Naive B cell (primary cell): ENCODE results near the gene OR2B2. TPM values are rescaled to one million over a fixed set of nuclear protein-coding genes. Genes with fewer than 3 reads are reported as not detected.

ENCODE experiments used
- ATAC-seq, 2 donors: fragments of 150-1000 bp; cut with Tn5 transposase; 2 replicates each; pipeline ENCODE4 v1.10.0; 2021; ENCODE audit warnings: low read depth in 2 of 2, mild to moderate bottlenecking in 2 of 2, moderate library complexity in 2 of 2
- DNase-seq: peaks from one replicate; pipeline ENCODE4 v3.0.0; 2022
- H3K27ac Mint-ChIP-seq, 6 donors: one replicate each; pipeline ENCODE4 v1.8.0; 2020 to 2022; ENCODE audit warnings: mild to moderate bottlenecking in 6 of 6, mixed read lengths in 6 of 6, moderate library complexity in 5 of 6, inconsistent platforms in 2 of 6
- H3K27me3 Mint-ChIP-seq, 3 donors: one replicate each; pipeline ENCODE4 v1.8.0; 2021 to 2022; ENCODE audit warnings: mixed read lengths in 3 of 3, mild to moderate bottlenecking in 1 of 3
- H3K36me3 Mint-ChIP-seq, 2 donors: one replicate each; pipeline ENCODE4 v1.8.0; 2020 to 2022; ENCODE audit warnings: mixed read lengths in 2 of 2, inconsistent platforms in 1 of 2, mild to moderate bottlenecking in 1 of 2
- H3K4me1 Mint-ChIP-seq, 3 donors: one replicate each; pipeline ENCODE4 v1.8.0; 2020 to 2022; ENCODE audit warnings: mixed read lengths in 3 of 3, inconsistent platforms in 1 of 3, mild to moderate bottlenecking in 1 of 3, moderate library complexity in 1 of 3
- H3K4me3 Mint-ChIP-seq, 8 donors: one replicate each; pipeline ENCODE4 v1.8.0; 2020 to 2022; ENCODE audit warnings: mild to moderate bottlenecking in 8 of 8, mixed read lengths in 8 of 8, moderate library complexity in 8 of 8, inconsistent platforms in 2 of 8
- H3K9me3 Mint-ChIP-seq, 7 donors: one replicate each; pipeline ENCODE4 v1.8.0; 2020 to 2022; ENCODE audit warnings: mixed read lengths in 7 of 7, mild to moderate bottlenecking in 5 of 7, inconsistent platforms in 2 of 7, moderate library complexity in 1 of 7
- polyA plus RNA-seq, 6 donors: library from polyadenylated mRNA; unstranded; fragments of 300-500 nt; fragmentation: Illumina TruSeq; gene quantifications; one replicate each; pipeline ENCODE4 v1.2.3, GENCODE V29; 2021; ENCODE audit warnings: low read depth in 6 of 6

Gene OR2B2
- polyA plus RNA-seq, 6 donors from 2014 or later, result not detected

- H3K4me3 Mint-ChIP-seq, result peak overlapping the region in 4 of 8 donors; percentile 48 to 86 (median 70)
- DNase-seq (peak; percentile 75), ATAC-seq (peak; percentile 38 to 40)
- no peaks in the 10 kb centered on the region for H3K27me3 Mint-ChIP-seq
- peaks cover 0 to 31% (median 8%) of the 10 kb centered on the region in 7 donors for H3K9me3 Mint-ChIP-seq
- H3K4me1 Mint-ChIP-seq, result peaks cover 9 to 32% (median 20%) of the 10 kb centered on the region in 3 donors
- peaks cover 0 to 6% of the 10 kb centered on the region in 2 donors for H3K36me3 Mint-ChIP-seq
- peak overlapping the region in 4 of 6 donors; percentile 61 to 91 (median 73) for H3K27ac Mint-ChIP-seq
These were observed 21.5 kb downstream of the OR2B2 start for GRCh38 chr6:27890445-27891319.

- H3K9me3 Mint-ChIP-seq, result peaks cover 0 to 31% (median 8%) of the 10 kb centered on the region in 7 donors
These were observed 22.4 kb downstream of the OR2B2 start for GRCh38 chr6:27889628-27890444.

DNA sequence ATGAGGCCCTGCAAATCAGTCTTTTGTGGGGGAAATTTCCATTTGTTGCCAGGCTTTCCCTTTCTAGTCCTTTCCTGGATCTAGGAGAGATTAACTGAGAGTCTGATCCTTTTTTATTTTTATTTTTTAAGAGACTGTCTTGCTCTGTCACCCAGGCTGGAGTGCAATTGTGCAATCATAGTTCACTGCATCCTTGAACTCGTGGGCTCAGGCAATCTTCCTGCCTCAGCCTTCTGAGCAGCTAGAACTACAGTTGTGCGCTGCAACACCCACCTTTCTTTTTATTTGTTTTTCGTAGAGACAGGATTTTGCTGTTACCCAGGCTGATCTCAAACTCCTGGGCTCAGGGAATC is 22.9 kb downstream of the OR2B2 start:
- H3K4me1 Mint-ChIP-seq, result peaks cover 9 to 32% (median 20%) of the 10 kb centered on the region in 3 donors
- peak overlapping the region in 3 of 8 donors; percentile 6 to 42 (median 32) for H3K4me3 Mint-ChIP-seq
- peaks cover 0 to 31% (median 8%) of the 10 kb centered on the region in 7 donors for H3K9me3 Mint-ChIP-seq
- no peak for DNase-seq
- peak overlapping the region in 1 of 6 donors; percentile 74 for H3K27ac Mint-ChIP-seq
- no peaks in the 10 kb centered on the region for H3K27me3 Mint-ChIP-seq
- peaks cover 0 to 6% of the 10 kb centered on the region in 2 donors for H3K36me3 Mint-ChIP-seq
- ATAC-seq, result no peak

More at GRCh38 chr6:27889628-27890444, 22.4 kb downstream of the OR2B2 start:
- Mint-ChIP-seq H3K4me3 (peak overlapping the region in 5 of 8 donors; percentile 6 to 86 (median 69)), H3K27ac (peak overlapping the region in 2 of 6 donors; percentile 41 to 91), H3K27me3 (no peaks in the 10 kb centered on the region), H3K4me1 (peaks cover 9 to 32% (median 20%) of the 10 kb centered on the region in 3 donors), H3K36me3 (peaks cover 0 to 6% of the 10 kb centered on the region in 2 donors)
- DNase-seq (no peak), ATAC-seq (no peak)

GRCh38 chr6:27888566-27888965 is 23.6 kb downstream of the OR2B2 start:
- ATAC-seq, result no peak
- Mint-ChIP-seq H3K4me1 (peaks cover 8 to 32% (median 18%) of the 10 kb centered on the region in 3 donors), H3K9me3 (peaks cover 0 to 31% (median 8%) of the 10 kb centered on the region in 7 donors), H3K36me3 (peaks cover 0 to 6% of the 10 kb centered on the region in 2 donors), H3K27ac (peak overlapping the region in 1 of 6 donors; percentile 7), H3K27me3 (no peaks in the 10 kb centered on the region), H3K4me3 (peak overlapping the region in 2 of 8 donors; percentile 5 to 38)
- DNase-seq, result no peak

- no peak overlapping the region for H3K27ac Mint-ChIP-seq
- H3K27me3 Mint-ChIP-seq, result no peaks in the 10 kb centered on the region
- no peak overlapping the region for H3K4me3 Mint-ChIP-seq
- H3K4me1 Mint-ChIP-seq, result peaks cover 0 to 14% (median 0%) of the 10 kb centered on the region in 3 donors
- H3K9me3 Mint-ChIP-seq, result peaks cover 0 to 11% (median 0%) of the 10 kb centered on the region in 7 donors
- DNase-seq (no peak), ATAC-seq (no peak)
- peaks cover 0 to under 1% of the 10 kb centered on the region in 2 donors for H3K36me3 Mint-ChIP-seq
These were observed 26.1 kb downstream of the OR2B2 start for GRCh38 chr6:27886073-27886472.

- Mint-ChIP-seq H3K9me3 (no peaks in the 10 kb centered on the region), H3K27me3 (no peaks in the 10 kb centered on the region), H3K27ac (no peak overlapping the region), H3K4me3 (no peak overlapping the region), H3K36me3 (no peaks in the 10 kb centered on the region), H3K4me1 (no peaks in the 10 kb centered on the region)
- no peak for DNase-seq
- no peak for ATAC-seq
These were observed 29.1 kb downstream of the OR2B2 start for GRCh38 chr6:27883136-27883535.

- Mint-ChIP-seq H3K4me3 (no peak overlapping the region), H3K9me3 (no peaks in the 10 kb centered on the region), H3K27ac (peak overlapping the region in 1 of 6 donors; percentile 33), H3K27me3 (no peaks in the 10 kb centered on the region), H3K36me3 (no peaks in the 10 kb centered on the region), H3K4me1 (no peaks in the 10 kb centered on the region)
- DNase-seq, result no peak
- ATAC-seq, result no peak
These were observed 29.6 kb downstream of the OR2B2 start for GRCh38 chr6:27882624-27883023.

GRCh38 chr6:27879837-27880236 is 32.4 kb downstream of the OR2B2 start:
- Mint-ChIP-seq H3K27ac (no peak overlapping the region), H3K9me3 (no peaks in the 10 kb centered on the region), H3K27me3 (no peaks in the 10 kb centered on the region), H3K4me3 (no peak overlapping the region), H3K4me1 (no peaks in the 10 kb centered on the region), H3K36me3 (no peaks in the 10 kb centered on the region)
- DNase-seq, result no peak
- no peak for ATAC-seq

DNA sequence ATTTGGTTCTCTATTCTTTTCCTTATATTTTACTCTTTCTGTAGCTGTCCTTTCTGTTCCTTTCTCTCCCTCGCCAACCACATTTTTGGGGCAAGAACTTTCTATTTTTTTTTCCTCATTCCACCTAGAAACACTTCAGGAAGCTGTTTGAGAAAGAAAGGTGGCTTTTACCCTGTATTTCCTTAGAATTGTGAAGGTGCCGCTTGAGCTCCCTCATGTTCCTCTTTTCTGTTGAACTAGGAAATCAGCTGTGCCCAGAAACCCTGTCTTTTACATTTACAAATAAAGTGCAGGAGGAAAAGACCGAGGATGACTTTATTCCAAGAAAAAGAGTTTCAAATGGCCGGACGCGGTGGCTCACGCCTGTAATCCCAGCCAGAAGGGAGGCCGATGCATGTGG is 38.2 kb downstream of the OR2B2 start:
- Mint-ChIP-seq H3K4me1 (peaks cover 27 to 36% (median 27%) of the 10 kb centered on the region in 3 donors), H3K27ac (peak overlapping the region; percentile 92 to 98 (median 97))

DNA sequence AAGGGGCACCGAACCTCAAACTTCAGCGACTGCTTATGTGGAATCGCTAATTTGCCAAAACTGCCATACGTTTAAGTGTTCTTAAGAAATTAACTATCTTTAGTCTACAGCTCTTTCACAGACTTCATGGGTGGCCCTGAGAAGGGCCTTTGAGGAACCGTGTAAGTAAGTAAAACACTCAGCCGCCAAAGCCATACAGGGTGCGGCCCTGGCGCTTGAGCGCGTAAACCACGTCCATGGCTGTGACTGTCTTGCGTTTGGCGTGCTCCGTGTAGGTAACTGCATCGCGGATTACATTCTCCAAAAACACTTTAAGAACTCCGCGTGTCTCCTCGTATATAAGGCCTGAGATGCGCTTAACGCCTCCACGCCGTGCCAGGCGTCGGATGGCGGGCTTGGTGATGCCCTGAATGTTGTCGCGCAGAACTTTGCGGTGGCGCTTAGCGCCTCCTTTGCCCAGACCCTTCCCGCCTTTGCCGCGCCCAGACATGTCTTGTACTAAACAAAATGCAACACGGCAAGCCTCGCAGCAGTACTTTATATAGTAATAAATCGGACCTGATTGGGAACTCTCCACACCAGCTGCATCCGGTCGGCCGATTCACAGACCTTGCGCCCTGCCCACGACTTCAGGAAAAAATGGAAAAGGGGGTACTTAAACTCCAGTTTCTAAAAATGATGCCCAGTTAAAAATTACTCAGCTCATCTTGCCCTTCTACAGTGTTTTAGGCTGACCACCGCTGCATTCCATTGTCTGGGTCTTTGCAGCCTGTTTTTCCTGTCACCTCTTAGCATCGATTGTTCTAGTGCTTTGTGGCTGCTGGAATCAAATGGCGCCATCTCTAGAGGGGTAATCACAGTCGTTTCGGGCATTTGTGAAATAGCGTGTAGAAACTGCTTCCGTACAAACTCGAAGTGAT is 38.9 kb downstream of the OR2B2 start:
- ATAC-seq (peak; percentile 43 to 61), DNase-seq (peak; percentile 59)
- H3K27ac Mint-ChIP-seq, result peak overlapping the region; percentile 93 to 98 (median 98)
- H3K9me3 Mint-ChIP-seq, result peaks cover 0 to 6% (median 0%) of the 10 kb centered on the region in 7 donors
- H3K4me3 Mint-ChIP-seq, result peak overlapping the region; percentile 89 to 98 (median 94)
- no peaks in the 10 kb centered on the region for H3K36me3 Mint-ChIP-seq
- H3K27me3 Mint-ChIP-seq, result no peaks in the 10 kb centered on the region
- peaks cover 27 to 36% (median 27%) of the 10 kb centered on the region in 3 donors for H3K4me1 Mint-ChIP-seq

More for the DNA sequence above, 38.2 kb downstream of the OR2B2 start:
- DNase-seq, result no peak
- Mint-ChIP-seq H3K4me3 (peak overlapping the region; percentile 89 to 98 (median 94)), H3K27me3 (no peaks in the 10 kb centered on the region), H3K9me3 (peaks cover 0 to 6% (median 0%) of the 10 kb centered on the region in 7 donors), H3K36me3 (no peaks in the 10 kb centered on the region)
- ATAC-seq, result no peak

DNA sequence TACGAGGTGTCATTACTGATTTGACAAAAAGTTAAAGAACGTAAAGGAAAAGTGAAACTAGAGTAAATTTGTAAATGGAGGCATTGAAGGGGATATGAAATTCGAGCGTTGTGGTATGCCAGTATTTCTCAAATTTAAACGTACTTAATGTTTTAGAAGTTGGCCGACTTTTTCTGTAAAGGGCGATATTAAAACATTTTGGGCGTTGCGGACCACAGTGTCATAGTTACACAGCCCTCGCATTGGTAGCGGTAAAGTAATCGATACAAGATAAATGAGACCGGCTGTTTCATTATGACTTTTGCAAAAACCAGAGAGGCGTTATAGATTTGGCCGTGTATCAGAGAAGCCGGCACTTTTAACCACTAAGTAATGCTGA is 39.6 kb downstream of the OR2B2 start:
- Mint-ChIP-seq H3K9me3 (peaks cover 0 to 6% (median 0%) of the 10 kb centered on the region in 7 donors), H3K4me1 (peaks cover 27 to 37% (median 33%) of the 10 kb centered on the region in 3 donors), H3K4me3 (peak overlapping the region; percentile 89 to 98 (median 94)), H3K27ac (peak overlapping the region; percentile 93 to 98 (median 98)), H3K36me3 (no peaks in the 10 kb centered on the region), H3K27me3 (no peaks in the 10 kb centered on the region)
- ATAC-seq (peak; percentile 34 to 37), DNase-seq (no peak)

GRCh38 chr6:27871924-27872638 is 40.1 kb downstream of the OR2B2 start:
- H3K4me3 Mint-ChIP-seq, result peak overlapping the region; percentile 89 to 98 (median 94)
- peaks cover 0 to 6% (median 0%) of the 10 kb centered on the region in 7 donors for H3K9me3 Mint-ChIP-seq
- H3K4me1 Mint-ChIP-seq, result peaks cover 29 to 42% (median 38%) of the 10 kb centered on the region in 3 donors
- H3K36me3 Mint-ChIP-seq, result no peaks in the 10 kb centered on the region
- H3K27ac Mint-ChIP-seq, result peak overlapping the region; percentile 93 to 98 (median 98)
- H3K27me3 Mint-ChIP-seq, result no peaks in the 10 kb centered on the region
- ATAC-seq (peak; percentile 65 to 73), DNase-seq (peak; percentile 91)
